SK-N-SH treated with all-trans-retinoic acid at 6 μM for 48 hours (cell line): Measurements from ENCODE around the gene PARP1.
A peak's percentile ranks its signal among the peaks of the same experiment; 100 is the strongest.

Experiments used
- ATAC-seq: fragments of 200-7000 bp; cut with Tn5 transposase; 3 replicates; pipeline ENCODE4 v1.9.1; 2020; ENCODE audit warnings: mild to moderate bottlenecking, moderate library complexity
- ARNTL ChIP-seq: fragments of 450-650 bp; formaldehyde crosslinking; IDR thresholded peaks from 2 replicates; pipeline ENCODE4 v1.5.0; 2020; ENCODE audit warnings: low read depth, mild to moderate bottlenecking, moderate library complexity, borderline replicate concordance
- BACH2 ChIP-seq: fragments of 250-450 bp; sonication (Bioruptor Pico); IDR thresholded peaks from 2 replicates; pipeline ENCODE4 v1.9.0; 2021; ENCODE audit warnings: mild to moderate bottlenecking, borderline replicate concordance
- CREB5 ChIP-seq: fragments of 250-450 bp; sonication (Bioruptor Pico); IDR thresholded peaks from 2 replicates; pipeline ENCODE4 v1.5.1; 2020; ENCODE audit warnings: low read depth, mild to moderate bottlenecking, moderate library complexity
- CSDC2 ChIP-seq: fragments of 250-450 bp; sonication (Bioruptor Pico); IDR thresholded peaks from 2 replicates; pipeline ENCODE4 v1.5.0; 2020; ENCODE audit warnings: mild to moderate bottlenecking, moderate library complexity
- ESRRG ChIP-seq: fragments of 250-450 bp; sonication (Bioruptor Pico); IDR thresholded peaks from 2 replicates; pipeline ENCODE4 v1.6.1; 2021; ENCODE audit warnings: mild to moderate bottlenecking
- GLIS3 ChIP-seq: fragments of 250-450 bp; sonication (Bioruptor Pico); IDR thresholded peaks from 2 replicates; pipeline ENCODE4 v1.5.0; 2020; ENCODE audit warnings: mild to moderate bottlenecking, moderate library complexity
- ISL1 ChIP-seq: fragments of 250-450 bp; sonication (Bioruptor Pico); IDR thresholded peaks from 2 replicates; pipeline ENCODE4 v2.1.2; 2022; ENCODE audit warnings: mild to moderate bottlenecking, moderate library complexity
- OSR1 ChIP-seq: fragments of 250-450 bp; sonication (Bioruptor Pico); IDR thresholded peaks from 2 replicates; pipeline ENCODE4 v1.8.0; 2022; ENCODE audit warnings: moderate library complexity, mild to moderate bottlenecking, inconsistent platforms
- PATZ1 ChIP-seq: fragments of 250-450 bp; sonication (Bioruptor Pico); IDR thresholded peaks from 2 replicates; pipeline ENCODE4 v1.8.0; 2020; ENCODE audit warnings: mild to moderate bottlenecking, moderate library complexity, borderline replicate concordance
- POU6F1 ChIP-seq: fragments of 250-450 bp; sonication (Bioruptor Pico); IDR thresholded peaks from 2 replicates; pipeline ENCODE4 v1.8.0; 2021; ENCODE audit warnings: low read depth, mild to moderate bottlenecking, moderate library complexity, borderline replicate concordance
- PPARA ChIP-seq: fragments of 250-450 bp; sonication (Bioruptor Pico); IDR thresholded peaks from 2 replicates; pipeline ENCODE4 v1.5.0; 2020; ENCODE audit warnings: mild to moderate bottlenecking, borderline replicate concordance
- RARB ChIP-seq: fragments of 250-450 bp; sonication (Bioruptor Pico); IDR thresholded peaks from 2 replicates; pipeline ENCODE4 v1.8.0; 2021; ENCODE audit warnings: mild to moderate bottlenecking, moderate library complexity
- SNAI2 ChIP-seq: fragments of 250-450 bp; sonication (Bioruptor Pico); IDR thresholded peaks from 2 replicates; pipeline ENCODE4 v1.5.0; 2020; ENCODE audit warnings: mild to moderate bottlenecking, moderate library complexity
- TCF4 ChIP-seq: fragments of 250-450 bp; sonication (Bioruptor Pico); IDR thresholded peaks from 2 replicates; pipeline ENCODE4 v1.8.0; 2021; ENCODE audit warnings: mild to moderate bottlenecking, moderate library complexity, borderline replicate concordance
- TOX ChIP-seq: fragments of 250-450 bp; sonication (Bioruptor Pico); IDR thresholded peaks from 2 replicates; pipeline ENCODE4 v1.8.0; 2021; ENCODE audit warnings: mild to moderate bottlenecking, moderate library complexity, borderline replicate concordance
- TSHZ2 ChIP-seq: fragments of 250-450 bp; sonication (Bioruptor Pico); IDR thresholded peaks from 2 replicates; pipeline ENCODE4 v1.5.0; 2020; ENCODE audit warnings: mild to moderate bottlenecking, moderate library complexity
- ZC3H10 ChIP-seq: fragments of 250-450 bp; sonication (Bioruptor Pico); IDR thresholded peaks from 2 replicates; pipeline ENCODE4 v1.5.1; 2021; ENCODE audit warnings: mild to moderate bottlenecking, moderate library complexity
- ZFP3 ChIP-seq: fragments of 250-450 bp; sonication (Bioruptor Pico); IDR thresholded peaks from 2 replicates; pipeline ENCODE4 v1.5.0; 2020; ENCODE audit warnings: mild to moderate bottlenecking, moderate library complexity
- ZFP30 ChIP-seq: fragments of 450-650 bp; formaldehyde crosslinking; IDR thresholded peaks from 2 replicates; pipeline ENCODE4 v1.5.0; 2022; ENCODE audit warnings: mild to moderate bottlenecking, moderate library complexity
- ZNF565 ChIP-seq: fragments of 450-650 bp; formaldehyde crosslinking; conservative IDR thresholded peaks from 2 replicates; pipeline ENCODE4 v1.5.0; 2020; ENCODE audit warnings: low read depth, mild to moderate bottlenecking, moderate library complexity
- ZNF70 ChIP-seq: fragments of 450-650 bp; formaldehyde crosslinking; IDR thresholded peaks from 2 replicates; pipeline ENCODE4 v1.5.0; 2020; ENCODE audit warnings: mild to moderate bottlenecking, moderate library complexity
- ZNF8 ChIP-seq: fragments of 450-650 bp; formaldehyde crosslinking; IDR thresholded peaks from 2 replicates; pipeline ENCODE4 v1.5.0; 2020; ENCODE audit warnings: mild to moderate bottlenecking, moderate library complexity

The PARP1 gene

GRCh38 chr1:226409392-226409791, 1.5 kb upstream of the PARP1 start:
- TF ChIP-seq ZFP3 (CRISPR knock-in tag) (no peak), BACH2 (CRISPR knock-in tag) (no peak), OSR1 (CRISPR knock-in tag) (no peak), TCF4 (CRISPR knock-in tag) (no peak), ZNF565 (CRISPR knock-in tag) (no peak)
- TF ChIP-seq, all 23 proteins: peak for 0
- ATAC-seq = no peak

GRCh38 chr1:226408285-226409184, 642 bp upstream of the PARP1 start:
- no peak for TF ChIP-seq GLIS3 (CRISPR knock-in tag)
- no peak for TF ChIP-seq ZFP3 (CRISPR knock-in tag)
- no peak for TF ChIP-seq PPARA
- TF ChIP-seq TOX = no peak
- no peak for TF ChIP-seq RARB (CRISPR knock-in tag)
- no peak for TF ChIP-seq CSDC2 (CRISPR knock-in tag)
- TF ChIP-seq ZC3H10 (CRISPR knock-in tag) = no peak
- TF ChIP-seq ZNF70 (CRISPR knock-in tag) = no peak
- no peak for ATAC-seq

- no peak for TF ChIP-seq OSR1 (CRISPR knock-in tag)
- ATAC-seq = no peak; the same call in 2 of the 3 replicates
Measured at GRCh38 chr1:226407199-226407496, 745 bp downstream of the PARP1 start.

GRCh38 chr1:226406401-226406881, 1.5 kb downstream of the PARP1 start:
- TF ChIP-seq PATZ1 (CRISPR knock-in tag) (no peak), PPARA (no peak), TCF4 (CRISPR knock-in tag) (no peak), ZNF70 (CRISPR knock-in tag) (no peak), OSR1 (CRISPR knock-in tag) (no peak), SNAI2 (no peak), ISL1 (no peak), ZNF565 (CRISPR knock-in tag) (no peak), ZFP3 (CRISPR knock-in tag) (no peak), ZC3H10 (CRISPR knock-in tag) (no peak), CREB5 (no peak), ESRRG (no peak), CSDC2 (CRISPR knock-in tag) (no peak), BACH2 (CRISPR knock-in tag) (no peak), ZNF8 (CRISPR knock-in tag) (no peak)
- peak; percentile 3; the same call in 2 of the 3 replicates for ATAC-seq

- ATAC-seq = no peak
- TF ChIP-seq ARNTL (CRISPR knock-in tag) (no peak), TSHZ2 (no peak), TOX (no peak), ZNF565 (CRISPR knock-in tag) (no peak), PATZ1 (CRISPR knock-in tag) (no peak), ZC3H10 (CRISPR knock-in tag) (no peak), ZFP30 (CRISPR knock-in tag) (no peak), POU6F1 (CRISPR knock-in tag) (no peak), CREB5 (no peak), OSR1 (CRISPR knock-in tag) (no peak), RARB (CRISPR knock-in tag) (no peak), CSDC2 (CRISPR knock-in tag) (no peak)
Measured at GRCh38 chr1:226405411-226405988, 2.4 kb downstream of the PARP1 start.
